Ramos (cell line): Measurements from ENCODE around the gene ANKRD26.
"Not testable (repeated sequence)": the region's sequence is repeated elsewhere in the genome, so short reads cannot be mapped to it uniquely, and the experiment has no call there.

ENCODE experiments used
- in situ Hi-C: fragments of 300-500 bp; cut with MboI; formaldehyde crosslinking; loops from one replicate; pipeline ENCODE4 v1.14.3; 2022; ENCODE audit warnings: low sequenced_read_pairs; ENCODE audit not compliant: unreplicated experiment

Gene ANKRD26

GRCh38 chr10:27099916-27100812 lies at the start of gene ANKRD26:
TSS of gene ANKRD26 (minus strand) at chr10:27100494. CDS start at chr10:27100326, 168 bp downstream.
- in situ Hi-C loops, result no loop called here

DNA sequence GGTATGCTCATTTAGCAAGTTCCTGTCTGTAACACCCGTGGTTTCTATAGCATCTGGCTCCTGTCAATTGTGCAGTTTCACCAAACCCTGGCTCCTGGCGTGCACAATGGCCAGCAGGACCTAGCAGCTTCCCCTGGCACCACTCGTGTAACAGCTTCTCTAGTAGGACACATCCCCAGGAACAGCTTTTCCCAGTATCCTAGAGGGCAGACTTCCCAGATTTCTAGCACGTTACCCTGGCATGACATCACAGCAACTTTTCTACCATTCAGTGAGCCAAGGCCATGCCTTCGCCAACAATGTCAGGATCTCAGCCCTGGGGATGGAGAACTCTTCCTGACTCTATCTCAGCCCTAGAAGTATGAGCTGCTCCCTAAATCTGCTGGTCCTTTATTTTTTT lies 47.4 kb upstream of the ANKRD26 start:
- in situ Hi-C loops, result no loop called here

DNA sequence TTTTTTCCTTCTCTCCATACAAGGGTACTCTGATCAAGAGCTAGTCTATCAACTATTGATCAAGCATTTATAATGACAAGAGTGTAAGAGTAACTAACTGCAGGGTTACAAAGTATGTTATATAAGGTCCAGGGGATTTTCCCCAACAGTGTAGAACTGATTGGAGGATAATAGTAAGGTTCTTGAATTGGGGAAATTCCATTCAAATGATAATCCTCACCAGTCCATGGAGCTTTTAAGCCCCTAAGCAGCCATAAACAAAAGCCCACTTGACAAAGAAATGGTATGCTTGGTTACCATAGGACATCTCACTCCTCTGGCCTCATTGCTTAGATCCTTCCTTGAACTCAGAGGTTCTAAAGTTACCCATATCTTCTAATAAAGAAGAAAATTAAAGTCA lies 45.6 kb upstream of the ANKRD26 start:
- in situ Hi-C loops, result no loop called here

- in situ Hi-C loops, result no loop called here
These were observed 43.4 kb upstream of the ANKRD26 start for GRCh38 chr10:27143686-27144085.

DNA sequence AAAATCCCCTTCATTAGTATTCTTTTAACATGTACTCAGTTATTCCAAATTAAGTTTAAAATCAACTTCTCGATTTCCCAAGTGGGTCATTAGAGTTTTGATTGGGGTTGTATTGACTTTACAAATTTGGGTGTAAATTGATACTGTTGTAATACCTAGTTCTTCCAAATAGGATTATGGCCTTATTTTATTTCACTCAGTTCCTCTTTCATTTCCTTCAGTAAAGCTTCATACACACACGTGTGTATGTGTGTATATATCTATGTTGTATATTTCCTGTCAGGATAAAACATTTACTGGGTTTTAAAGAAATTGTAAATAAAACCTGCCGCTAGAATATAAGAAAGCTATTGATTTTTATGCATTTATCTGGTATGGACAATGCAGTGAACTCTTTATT lies 38.0 kb upstream of the ANKRD26 start:
- in situ Hi-C loops, result no loop called here

GRCh38 chr10:27134371-27134770 lies 34.1 kb upstream of the ANKRD26 start:
- in situ Hi-C loops, result no loop called here

DNA sequence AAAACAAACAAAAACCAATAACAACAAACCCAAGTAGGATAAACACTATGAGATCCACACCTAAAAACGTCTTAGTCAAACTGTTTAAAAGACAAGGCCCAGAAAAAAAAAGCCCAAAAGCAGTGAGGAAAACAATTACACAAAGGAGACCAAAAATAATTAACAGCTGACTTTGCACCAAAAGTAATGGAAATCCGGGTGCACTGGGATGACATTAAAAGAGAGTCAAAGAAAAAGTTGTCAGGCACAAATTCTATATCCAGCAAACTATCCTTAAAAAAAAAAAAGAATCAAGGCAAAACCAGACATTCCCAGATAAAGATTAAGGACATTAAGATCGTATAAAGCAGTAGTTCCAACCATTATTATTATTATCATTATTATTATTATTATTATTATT lies 7.9 kb upstream of the ANKRD26 start:
- in situ Hi-C loops, result no loop called here

GRCh38 chr10:27104919-27105318 lies 4.6 kb upstream of the ANKRD26 start:
- in situ Hi-C loops, result no loop called here

DNA sequence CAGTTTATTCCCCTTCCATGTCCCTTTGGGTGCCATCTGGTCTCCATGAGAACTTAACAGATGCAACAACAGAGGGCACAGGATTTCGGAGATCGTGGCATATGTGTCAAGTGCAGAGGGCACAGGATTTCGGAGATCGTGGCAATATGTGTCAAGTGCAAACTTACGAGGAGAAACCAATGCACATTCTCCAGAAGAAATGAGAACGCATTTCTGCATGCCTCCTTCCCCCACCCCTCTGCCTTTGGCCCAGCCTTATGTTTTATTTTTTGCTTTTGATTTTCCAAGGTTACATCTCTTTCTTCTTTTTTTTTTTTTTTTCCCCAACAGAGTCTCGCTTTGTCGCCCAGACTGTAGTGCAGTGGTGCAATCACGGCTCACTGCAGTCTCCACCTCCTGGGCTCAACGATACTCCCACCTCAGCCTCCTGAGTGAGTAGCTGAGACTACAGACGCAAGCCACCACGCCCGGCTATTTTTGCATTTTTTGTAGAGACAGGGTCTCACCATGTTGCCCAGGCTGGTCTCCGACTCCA lies 586 bp upstream of the ANKRD26 start:
- in situ Hi-C loops, result no loop called here

- in situ Hi-C loops, result no loop called here
These were observed 846 bp downstream of the ANKRD26 start for GRCh38 chr10:27099448-27099847.

DNA sequence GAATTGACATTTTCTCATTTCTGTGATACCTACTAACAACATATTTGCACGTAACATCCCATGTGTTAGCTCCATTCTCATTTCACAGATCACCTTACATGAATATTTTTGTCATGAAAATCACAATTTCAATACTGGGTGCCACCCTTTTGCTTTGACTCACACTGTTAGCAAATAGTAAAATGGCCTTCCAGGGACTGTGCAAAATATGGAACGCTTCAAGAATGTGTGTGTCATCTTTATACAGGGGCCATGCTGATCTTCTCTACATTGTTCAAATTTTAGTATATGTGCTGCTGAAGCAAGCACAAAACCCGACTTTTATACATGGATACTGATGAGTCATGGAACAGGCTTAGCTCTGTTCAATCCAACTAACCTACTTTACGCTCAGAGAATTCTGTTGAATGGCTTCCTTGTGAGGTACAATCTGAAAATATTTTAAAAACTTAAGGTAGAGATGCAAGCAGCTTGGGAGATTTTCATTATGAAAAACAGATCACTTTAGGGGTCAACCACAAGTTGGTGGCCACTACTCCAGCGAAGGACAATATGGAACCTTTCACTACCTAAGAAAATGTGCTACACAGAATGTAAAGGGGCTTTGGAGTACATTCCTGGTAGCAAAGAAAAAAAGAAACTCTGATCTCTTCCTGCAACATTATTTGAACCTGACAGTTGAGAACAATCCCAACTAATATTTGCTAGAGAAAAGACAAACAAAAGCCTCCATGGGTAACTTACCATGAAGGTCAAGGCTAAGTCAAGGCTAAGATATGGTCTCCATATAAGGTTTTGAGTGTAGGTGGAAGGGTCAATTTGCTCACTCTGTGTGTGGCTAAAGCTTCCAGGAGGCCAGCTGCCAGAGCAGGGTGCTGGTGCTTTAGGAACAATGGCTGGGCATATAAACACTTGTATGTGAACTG lies 11.9 kb downstream of the ANKRD26 start:
- in situ Hi-C loops, result no loop called here

- in situ Hi-C loops, result no loop called here
These were observed 27.7 kb downstream of the ANKRD26 start for GRCh38 chr10:27072436-27073114.

DNA sequence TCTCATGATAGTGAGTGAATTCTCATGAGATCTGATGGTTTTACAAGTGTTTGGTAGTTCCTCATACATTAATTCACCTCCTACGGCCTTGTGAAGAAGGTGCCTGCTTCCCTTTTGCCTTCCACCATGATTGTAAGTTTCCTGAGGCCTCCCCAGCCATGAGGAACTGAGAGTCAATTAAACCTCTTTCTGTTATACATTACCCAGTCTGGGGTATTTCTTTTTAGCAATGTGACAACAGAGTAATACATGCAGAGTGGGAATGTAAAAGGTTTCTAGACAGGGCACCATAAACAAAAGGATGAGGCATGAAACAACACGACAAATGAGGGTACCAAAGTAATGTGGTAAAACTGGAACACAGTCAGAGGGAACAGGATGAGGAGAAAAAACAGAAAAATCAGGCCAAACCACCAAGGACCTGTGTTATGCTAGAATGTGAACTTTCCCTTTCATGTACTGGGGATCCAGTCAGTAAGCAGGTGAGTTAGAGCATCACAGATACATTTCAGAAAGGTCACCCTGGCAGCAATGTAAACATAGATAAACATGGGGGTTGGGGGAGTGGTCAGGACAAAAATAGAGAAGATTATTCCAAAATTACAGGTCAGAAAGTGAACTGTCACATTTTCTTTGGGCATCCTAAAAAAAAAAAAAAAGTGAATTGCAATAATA lies 31.9 kb downstream of the ANKRD26 start:
- in situ Hi-C loops, result no loop called here

DNA sequence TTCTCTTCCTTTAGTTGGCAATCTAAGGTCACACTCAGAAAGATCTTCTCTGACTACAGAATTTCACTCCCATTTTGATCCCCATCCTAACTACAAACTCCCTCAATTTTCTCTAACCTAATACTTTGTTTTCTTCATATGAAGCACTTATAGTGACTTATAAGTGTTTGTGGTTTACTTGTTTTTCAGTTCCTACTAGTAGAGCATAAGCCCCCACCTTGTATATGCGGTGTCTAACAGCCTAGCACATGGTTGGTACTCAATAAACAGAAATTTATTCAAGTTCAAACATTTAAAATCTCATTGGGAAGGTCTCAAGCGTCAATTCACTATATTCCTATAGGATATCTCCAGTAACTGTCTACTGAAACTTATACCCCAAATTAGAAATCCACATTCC lies 35.2 kb downstream of the ANKRD26 start:
- in situ Hi-C loops, result no loop called here

DNA sequence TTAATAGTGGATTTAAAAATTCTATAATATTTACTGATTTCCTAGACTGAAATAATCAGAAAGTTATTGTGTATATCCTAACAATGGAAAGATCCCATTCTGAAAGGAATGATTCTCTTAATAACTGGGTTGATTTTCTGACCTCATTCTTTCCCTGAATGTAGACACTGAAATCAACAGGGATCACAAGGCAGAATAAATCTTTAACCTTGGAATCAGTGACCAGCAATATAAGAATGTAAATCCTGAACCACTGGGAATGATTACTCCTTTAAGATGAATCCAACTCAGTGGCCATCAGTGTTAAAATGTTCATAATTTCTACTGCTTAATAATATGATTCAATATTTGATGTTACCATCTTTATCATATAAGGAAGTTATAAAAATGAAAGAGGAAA lies 47.6 kb downstream of the ANKRD26 start:
- in situ Hi-C loops, result no loop called here

GRCh38 chr10:27045247-27045646 lies 55.0 kb downstream of the ANKRD26 start:
- in situ Hi-C loops, result not testable (repeated sequence)

DNA sequence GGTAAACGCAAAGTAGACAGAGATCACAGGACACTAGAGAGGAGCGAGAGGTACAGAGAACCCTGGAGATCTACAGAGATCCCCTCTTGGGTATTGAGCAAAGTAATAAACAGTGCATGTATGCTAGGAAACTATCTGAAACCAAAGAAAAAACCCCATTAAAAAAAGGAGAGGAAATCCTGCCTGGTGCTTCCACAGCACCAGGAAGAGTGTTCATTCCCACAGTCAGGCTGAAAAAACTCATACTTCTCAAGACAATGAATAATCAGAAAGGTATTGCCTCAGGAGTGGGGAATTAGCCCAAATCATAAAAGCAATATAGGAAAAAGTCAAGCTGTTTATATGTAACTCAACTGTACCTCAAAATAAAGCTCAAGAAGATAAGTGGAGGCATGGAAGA lies 59.1 kb downstream of the ANKRD26 start:
- in situ Hi-C loops, result no loop called here

- in situ Hi-C loops, result no loop called here
These were observed 62.1 kb downstream of the ANKRD26 start for GRCh38 chr10:27038168-27038567.

- in situ Hi-C loops, result no loop called here
These were observed 65.1 kb downstream of the ANKRD26 start for GRCh38 chr10:27035163-27035562.

GRCh38 chr10:27030060-27030459 lies 70.2 kb downstream of the ANKRD26 start:
- in situ Hi-C loops, result no loop called here
